Vagina (tissue), 2 donors: Measurements from ENCODE around the gene B4GALT1. TPM values are rescaled to one million over a fixed set of nuclear protein-coding genes. Genes with fewer than 3 reads are reported as not detected.

Source experiments
- DNase-seq, 2 donors: peaks; one replicate each; pipeline ENCODE4 v3.0.0-alpha.2; 2017; ENCODE audit errors: extremely low spot score in 2 of 2
- H3K27ac ChIP-seq: fragments of 200-600 bp; sonication (generic); one replicate; pipeline ENCODE4 v1.5.1; 2019
- H3K27me3 ChIP-seq: fragments of 200-600 bp; sonication (generic); one replicate; pipeline ENCODE4 v1.5.1; 2019
- H3K36me3 ChIP-seq, 2 donors: fragments of 200-600 bp; sonication (generic); one replicate each; pipeline ENCODE4 v1.5.1; 2017 to 2019
- H3K4me1 ChIP-seq: fragments of 200-600 bp; sonication (generic); one replicate; pipeline ENCODE4 v1.5.1; 2019
- H3K4me3 ChIP-seq, 2 donors: fragments of 200-600 bp; sonication (generic); 1 replicate in 1 of 2; 2 replicates in 1 of 2; pipeline ENCODE4 v1.5.1; 2016 to 2019
- H3K9me3 ChIP-seq: fragments of 200-600 bp; sonication (generic); one replicate; pipeline ENCODE4 v1.5.1; 2019
- CTCF ChIP-seq, 3 experiments: fragments of 450-650 bp in 2 of 3; fragments of 200-600 bp in 1 of 3; sonication (generic) in 1 of 3; IDR thresholded peaks; one replicate each; pipeline ENCODE4 v1.5.1; 2017 to 2019; ENCODE audit warnings: antibody characterized with exemption in 3 of 3, mild to moderate bottlenecking in 2 of 3, moderate library complexity in 2 of 3
- POLR2A ChIP-seq, 2 donors: fragments of 450-650 bp; IDR thresholded peaks; one replicate each; pipeline ENCODE4 v1.6.1; 2017; ENCODE audit warnings: antibody characterized with exemption in 2 of 2, mild to moderate bottlenecking in 2 of 2, moderate library complexity in 2 of 2
- POLR2AphosphoS5 ChIP-seq, 2 donors: sonication (generic); formaldehyde crosslinking; IDR thresholded peaks; one replicate each; pipeline ENCODE4 v1.9.0; 2017; ENCODE audit warnings: antibody characterized with exemption in 2 of 2, mild to moderate bottlenecking in 2 of 2, low read depth in 1 of 2; ENCODE audit not compliant: insufficient read depth in 1 of 2
- intact Hi-C: fragments of 100-400 bp; cut with DNase I; formaldehyde crosslinking; loops from one replicate; pipeline ENCODE4 v1.15.1; 2023
- small RNA-seq: library from RNA; depleted of rRNA; stranded (forward); fragments of <200 nt; gene quantifications from one replicate; pipeline ENCODE3, GENCODE V24; 2016
- total RNA-seq: library from RNA; depleted of rRNA; stranded (reverse); fragments of >200 nt; gene quantifications from one replicate; pipeline ENCODE4 v1.2.3, GENCODE V29; 2016

B4GALT1 gene
- total RNA-seq, 1 donor from 2014 or later = 85.2 TPM

- DNase-seq = no peak
- intact Hi-C loops = no loop called here
- Histone ChIP-seq H3K27me3 (no peaks in the 10 kb centered on the region), H3K27ac (no peak overlapping the region), H3K4me1 (peaks cover 6% of the 10 kb centered on the region), H3K36me3 (peaks cover 0 to 59% of the 10 kb centered on the region in 2 donors), H3K4me3 (no peak overlapping the region), H3K9me3 (no peaks in the 10 kb centered on the region)
- no peak for TF ChIP-seq POLR2AphosphoS5 (IDR thresholded peaks at IDR 0.05; ENCODE audit: insufficient read depth in 1 of 2, low read depth in 1 of 2)
- TF ChIP-seq POLR2A (IDR thresholded peaks at IDR 0.05) = no peak
- no peak for TF ChIP-seq CTCF (IDR thresholded peaks at IDR 0.05)
Observed at GRCh38 chr9:33068991-33069390, 98.1 kb downstream of the B4GALT1 start.

GRCh38 chr9:33065157-33066076, 101.7 kb downstream of the B4GALT1 start:
- Histone ChIP-seq H3K4me1 (no peaks in the 10 kb centered on the region), H3K27ac (no peak overlapping the region), H3K27me3 (no peaks in the 10 kb centered on the region), H3K4me3 (no peak overlapping the region), H3K9me3 (no peaks in the 10 kb centered on the region), H3K36me3 (peaks cover 7 to 75% of the 10 kb centered on the region in 2 donors)
- intact Hi-C loops = no loop called here
- no peak for DNase-seq
- TF ChIP-seq POLR2AphosphoS5 (IDR thresholded peaks at IDR 0.05; ENCODE audit: insufficient read depth in 1 of 2, low read depth in 1 of 2) (no peak), POLR2A (IDR thresholded peaks at IDR 0.05) (no peak), CTCF (IDR thresholded peaks at IDR 0.05) (no peak)

Small RNA genes within 50 kb of the gene (small RNA-seq; reads per million reads assigned to genes)
- gene RNU4ATAC15P = not detected

Other genes with a start within 250 kb of the B4GALT1 start
- 28.5 TPM for gene APTX, start 165.7 kb downstream of the B4GALT1 start, total RNA-seq
- 70.0 TPM for gene DNAJA1, start 142.1 kb downstream of the B4GALT1 start, total RNA-seq
- gene SMU1, start 90.7 kb downstream of the B4GALT1 start, total RNA-seq = 15.5 TPM
- gene SPINK4, start 72.8 kb upstream of the B4GALT1 start, total RNA-seq = not detected
- 127 TPM for gene BAG1, start 97.4 kb upstream of the B4GALT1 start, total RNA-seq
- gene CHMP5, start 97.7 kb upstream of the B4GALT1 start, total RNA-seq = 41.5 TPM
- gene NFX1, start 123.2 kb upstream of the B4GALT1 start, total RNA-seq = 34.1 TPM
- gene AQP7, start 235.2 kb upstream of the B4GALT1 start, total RNA-seq = 6.4 TPM